Trophoblast cell (in vitro differentiated cells and primary cell): ENCODE measurements around the gene SRF.

Experiments used
- DNase-seq, 2 donors: peaks; one replicate each; pipeline ENCODE4 v3.0.0-alpha.2; 2016
- H2AFZ ChIP-seq: 2 replicates; pipeline ENCODE4 v1.6.1; 2013; ENCODE audit warnings: low read length, moderate library complexity, mild to moderate bottlenecking; ENCODE audit not compliant: insufficient read depth, poor library complexity
- H2AK5ac ChIP-seq: 2 replicates; pipeline ENCODE4 v1.6.1; 2013; ENCODE audit warnings: mild to moderate bottlenecking, low read length
- H2BK120ac ChIP-seq: 2 replicates; pipeline ENCODE4 v1.6.1; 2013; ENCODE audit warnings: low read length, mild to moderate bottlenecking, moderate library complexity; ENCODE audit not compliant: insufficient read depth, poor library complexity
- H2BK12ac ChIP-seq: 2 replicates; pipeline ENCODE4 v1.6.1; 2013; ENCODE audit warnings: mild to moderate bottlenecking, low read length, moderate library complexity
- H2BK5ac ChIP-seq: 2 replicates; pipeline ENCODE4 v1.6.1; 2013; ENCODE audit warnings: low read length, low read depth, moderate library complexity, mild to moderate bottlenecking; ENCODE audit not compliant: poor library complexity
- H3K14ac ChIP-seq: 2 replicates; pipeline ENCODE4 v1.6.1; 2013; ENCODE audit warnings: mild to moderate bottlenecking, low read length
- H3K18ac ChIP-seq: 2 replicates; pipeline ENCODE4 v1.6.1; 2013; ENCODE audit warnings: mild to moderate bottlenecking, low read length
- H3K23ac ChIP-seq: 2 replicates; pipeline ENCODE4 v1.6.1; 2013; ENCODE audit warnings: low read length
- H3K27ac ChIP-seq: 2 replicates; pipeline ENCODE4 v1.5.1; 2013; ENCODE audit warnings: low read depth, mild to moderate bottlenecking, inconsistent platforms, low read length, moderate library complexity
- H3K27me3 ChIP-seq: 2 replicates; pipeline ENCODE4 v1.6.1; 2013; ENCODE audit warnings: inconsistent platforms, mild to moderate bottlenecking, low read length, moderate library complexity; ENCODE audit not compliant: insufficient read depth
- H3K36me3 ChIP-seq, 2 experiments: 1 replicate in 1 of 2; 2 replicates in 1 of 2; pipeline ENCODE4 v1.6.1; 2013; ENCODE audit warnings: low read length in 2 of 2, mild to moderate bottlenecking in 2 of 2, moderate library complexity in 1 of 2; ENCODE audit not compliant: insufficient read depth in 2 of 2, control insufficient read depth in 1 of 2
- H3K4ac ChIP-seq: 2 replicates; pipeline ENCODE4 v1.6.1; 2013; ENCODE audit warnings: low read depth, mild to moderate bottlenecking, low read length, moderate library complexity
- H3K4me1 ChIP-seq, 2 experiments: 1 replicate in 1 of 2; 2 replicates in 1 of 2; pipeline ENCODE4 v1.6.1; 2013; ENCODE audit warnings: low read length in 2 of 2, mild to moderate bottlenecking in 2 of 2, moderate library complexity in 1 of 2; ENCODE audit not compliant: insufficient read depth in 2 of 2, control insufficient read depth in 1 of 2
- H3K4me2 ChIP-seq: 2 replicates; pipeline ENCODE4 v1.6.1; 2013; ENCODE audit warnings: inconsistent platforms, mild to moderate bottlenecking, low read length, moderate library complexity
- H3K4me3 ChIP-seq: 2 replicates; pipeline ENCODE4 v1.5.1; 2013; ENCODE audit warnings: mild to moderate bottlenecking, low read depth, low read length, inconsistent platforms
- H3K79me1 ChIP-seq: one replicate; pipeline ENCODE4 v1.6.1; 2013; ENCODE audit warnings: low read length
- H3K79me2 ChIP-seq: 2 replicates; pipeline ENCODE4 v1.6.1; 2013; ENCODE audit warnings: low read length, mild to moderate bottlenecking; ENCODE audit not compliant: control insufficient read depth, insufficient read depth, poor library complexity
- H3K9ac ChIP-seq: 2 replicates; pipeline ENCODE4 v1.6.1; 2013; ENCODE audit warnings: mild to moderate bottlenecking, low read length
- H3K9me3 ChIP-seq: 2 replicates; pipeline ENCODE4 v1.6.1; 2013; ENCODE audit warnings: low read depth, mild to moderate bottlenecking, control low read depth, inconsistent platforms, low read length; ENCODE audit not compliant: insufficient read depth
- H4K12ac ChIP-seq: 2 replicates; pipeline ENCODE4 v1.6.1; 2013; ENCODE audit warnings: low read depth, mild to moderate bottlenecking, low read length, moderate library complexity
- H4K8ac ChIP-seq: 2 replicates; pipeline ENCODE4 v1.6.1; 2013; ENCODE audit warnings: low read depth, mild to moderate bottlenecking, low read length, moderate library complexity
- H4K91ac ChIP-seq: one replicate; pipeline ENCODE4 v1.6.1; 2013; ENCODE audit warnings: low read depth, mild to moderate bottlenecking, low read length, moderate library complexity
- WGBS: extraction: QIAGEN DNeasy Blood & Tissue Kit; methylation state at CpG from one replicate; pipeline ENCODE4 v1.1.7; 2013; ENCODE audit warnings: missing lambda C conversion rate; ENCODE audit not compliant: insufficient read length, insufficient coverage; ENCODE audit errors: extremely low coverage; 5-methylcytosine and 5-hydroxymethylcytosine counted together

The SRF gene

DNA sequence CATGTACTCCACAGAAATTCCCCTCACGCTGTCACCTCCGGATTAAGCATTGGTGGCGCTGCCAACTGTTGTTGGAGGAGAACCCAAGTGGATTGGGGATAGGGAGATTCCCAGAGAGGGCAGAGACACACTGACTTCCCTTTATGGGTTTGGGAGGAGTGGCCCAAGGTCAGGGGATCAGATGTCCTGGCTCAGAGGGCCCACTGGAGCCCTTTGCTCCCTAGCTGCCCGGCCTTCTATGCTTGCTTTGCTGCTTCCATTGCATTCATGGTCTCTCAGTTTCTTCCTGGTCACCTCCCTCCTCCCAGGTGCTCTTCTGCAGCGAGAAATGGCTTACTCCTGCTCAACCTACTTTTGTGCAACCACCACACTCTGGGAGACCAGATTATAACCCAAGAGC, 25.3 kb downstream of the SRF start:
- Histone ChIP-seq H3K79me2 (no peaks in the 10 kb centered on the region), H4K91ac (no peak overlapping the region), H3K4me1 (no peaks in the 10 kb centered on the region), H2BK12ac (no peak overlapping the region), H3K23ac (no peak overlapping the region), H3K18ac (no peak overlapping the region), H3K27ac (no peak overlapping the region), H4K12ac (no peak overlapping the region), H3K79me1 (no peaks in the 10 kb centered on the region), H3K4me3 (no peak overlapping the region), H2AK5ac (no peak overlapping the region), H3K4ac (no peak overlapping the region), H2AFZ (no peak overlapping the region), H3K9me3 (no peaks in the 10 kb centered on the region), H3K9ac (no peak overlapping the region), H2BK120ac (no peak overlapping the region), H3K36me3 (peaks cover 27 to 41% of the 10 kb centered on the region in 2 experiments), H2BK5ac (no peak overlapping the region), H4K8ac (no peak overlapping the region), H3K14ac (no peak overlapping the region), H3K27me3 (no peaks in the 10 kb centered on the region), H3K4me2 (no peak overlapping the region)
- no CpG with 5 or more reads among the region's 5 CpGs for WGBS
- no peak for DNase-seq

DNA sequence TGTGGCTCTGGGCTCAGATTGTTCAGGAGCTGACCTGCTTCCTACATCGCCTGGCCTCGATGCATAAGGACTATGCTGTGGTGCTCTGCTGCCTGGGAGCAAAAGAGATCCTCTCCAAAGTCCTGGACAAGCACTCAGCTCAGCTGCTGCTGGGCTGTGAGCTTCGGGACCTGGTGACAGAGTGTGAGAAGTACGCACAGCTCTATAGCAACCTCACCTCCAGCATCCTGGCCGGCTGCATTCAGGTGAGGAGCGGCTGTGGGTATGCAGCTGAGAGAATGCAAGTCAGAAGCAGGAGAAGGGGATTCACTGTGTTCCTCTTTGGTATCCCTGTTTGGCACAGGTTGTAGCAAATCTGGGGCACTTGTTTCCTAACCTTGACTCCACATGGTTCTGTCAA, 28.8 kb downstream of the SRF start:
- H3K14ac ChIP-seq = no peak overlapping the region
- no peak overlapping the region for H4K8ac ChIP-seq
- H3K79me1 ChIP-seq = no peaks in the 10 kb centered on the region
- no CpG with 5 or more reads among the region's 6 CpGs for WGBS
- H3K36me3 ChIP-seq = peaks cover 22 to 39% of the 10 kb centered on the region in 2 experiments
- H3K4me1 ChIP-seq = no peaks in the 10 kb centered on the region
- no peak overlapping the region for H4K91ac ChIP-seq
- H3K79me2 ChIP-seq = no peaks in the 10 kb centered on the region
- H2BK5ac ChIP-seq = no peak overlapping the region
- no peak for DNase-seq
- H3K18ac ChIP-seq = no peak overlapping the region
- no peak overlapping the region for H3K4ac ChIP-seq
- H4K12ac ChIP-seq = no peak overlapping the region
- no peak overlapping the region for H2BK120ac ChIP-seq
- no peak overlapping the region for H3K4me3 ChIP-seq
- no peak overlapping the region for H2AFZ ChIP-seq
- no peak overlapping the region for H3K23ac ChIP-seq
- H3K27ac ChIP-seq = no peak overlapping the region
- H3K9ac ChIP-seq = no peak overlapping the region
- no peaks in the 10 kb centered on the region for H3K27me3 ChIP-seq
- no peaks in the 10 kb centered on the region for H3K9me3 ChIP-seq
- H3K4me2 ChIP-seq = no peak overlapping the region
- no peak overlapping the region for H2BK12ac ChIP-seq
- H2AK5ac ChIP-seq = no peak overlapping the region

DNA sequence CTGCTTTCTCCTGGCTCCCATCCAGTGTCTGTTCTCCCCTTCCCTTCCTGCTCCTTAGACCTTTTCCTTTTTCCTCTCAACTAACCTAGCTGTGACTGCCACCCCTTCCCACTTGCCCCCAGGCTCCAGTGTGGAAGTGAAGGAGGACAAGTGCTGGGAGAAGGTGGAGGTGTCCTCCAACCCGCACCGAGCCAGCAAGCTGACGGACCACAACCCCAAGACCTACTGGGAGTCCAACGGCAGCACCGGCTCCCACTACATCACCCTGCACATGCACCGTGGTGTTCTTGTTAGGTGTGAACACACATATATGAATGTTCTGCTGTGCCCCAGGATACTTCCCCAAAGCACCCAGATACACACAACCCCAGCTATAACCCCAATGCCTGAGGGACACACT, 29.5 kb downstream of the SRF start:
- Histone ChIP-seq H3K27me3 (no peaks in the 10 kb centered on the region), H3K79me1 (no peaks in the 10 kb centered on the region), H3K23ac (no peak overlapping the region), H3K18ac (no peak overlapping the region), H2BK12ac (no peak overlapping the region), H4K12ac (no peak overlapping the region), H3K9ac (no peak overlapping the region), H2BK5ac (no peak overlapping the region), H2BK120ac (no peak overlapping the region), H3K4me2 (no peak overlapping the region), H3K36me3 (peaks cover 22 to 36% of the 10 kb centered on the region in 2 experiments), H3K14ac (no peak overlapping the region), H3K4me3 (no peak overlapping the region), H3K9me3 (no peaks in the 10 kb centered on the region), H2AFZ (no peak overlapping the region), H3K27ac (no peak overlapping the region), H3K79me2 (no peaks in the 10 kb centered on the region), H4K8ac (no peak overlapping the region), H3K4me1 (no peaks in the 10 kb centered on the region), H3K4ac (no peak overlapping the region), H2AK5ac (no peak overlapping the region), H4K91ac (no peak overlapping the region)
- no CpG with 5 or more reads among the region's 6 CpGs for WGBS
- DNase-seq = no peak

DNA sequence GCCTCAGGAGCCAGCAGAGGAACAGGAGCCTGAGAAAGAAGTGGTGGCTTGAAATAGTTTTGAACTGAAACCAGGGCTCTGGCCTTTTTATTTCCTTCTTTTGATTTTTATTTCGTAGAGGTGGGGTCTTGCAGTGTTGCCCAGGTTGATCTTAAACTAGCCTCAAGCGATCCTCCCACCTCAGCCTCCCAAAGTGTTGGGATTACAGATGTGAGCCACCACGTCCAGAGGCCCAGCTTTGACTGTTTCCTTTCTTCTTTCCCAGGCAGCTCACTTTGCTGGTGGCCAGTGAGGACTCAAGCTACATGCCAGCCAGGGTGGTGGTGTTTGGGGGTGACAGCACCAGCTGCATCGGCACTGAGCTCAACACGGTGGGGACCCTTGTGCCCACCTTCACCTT, 31.4 kb downstream of the SRF start:
- no peak overlapping the region for H3K14ac ChIP-seq
- no peaks in the 10 kb centered on the region for H3K27me3 ChIP-seq
- H2AK5ac ChIP-seq = no peak overlapping the region
- no peak overlapping the region for H3K4ac ChIP-seq
- H3K9me3 ChIP-seq = no peaks in the 10 kb centered on the region
- no peaks in the 10 kb centered on the region for H3K79me2 ChIP-seq
- no peak overlapping the region for H2BK5ac ChIP-seq
- no peak overlapping the region for H4K91ac ChIP-seq
- no peak overlapping the region for H3K18ac ChIP-seq
- no peak overlapping the region for H3K23ac ChIP-seq
- no peak overlapping the region for H3K4me3 ChIP-seq
- H3K4me2 ChIP-seq = no peak overlapping the region
- no peak overlapping the region for H2AFZ ChIP-seq
- H2BK120ac ChIP-seq = no peak overlapping the region
- DNase-seq = no peak
- no peak overlapping the region for H4K8ac ChIP-seq
- H4K12ac ChIP-seq = no peak overlapping the region
- H3K9ac ChIP-seq = no peak overlapping the region
- no CpG with 5 or more reads among the region's 5 CpGs for WGBS
- no peak overlapping the region for H3K27ac ChIP-seq
- H2BK12ac ChIP-seq = no peak overlapping the region
- no peaks in the 10 kb centered on the region for H3K4me1 ChIP-seq
- H3K79me1 ChIP-seq = no peaks in the 10 kb centered on the region
- H3K36me3 ChIP-seq = peaks cover 17 to 28% of the 10 kb centered on the region in 2 experiments
